Endothelial cell of umbilical vein (primary cell): ENCODE measurements around the gene KIF19. TPM values are rescaled to one million over a fixed set of nuclear protein-coding genes. Genes with fewer than 3 reads are reported as not detected.

ENCODE experiments used
- BruUV-seq: library from RNA; stranded (reverse); fragments of 400-500 nt; replicated peaks from 2 replicates; lab custom pipeline; 2021; lab: Mats Ljungman, UMichigan
- CTCF ChIA-PET: fragments of 300-600, 350-600 bp; sonication (Branson Sonifier 250); formaldehyde crosslinking; loops from one replicate; lab custom pipeline; 2021; ENCODE audit warnings: antibody characterized with exemption, inconsistent platforms; lab: Charles Lee
- POLR2A ChIA-PET: fragments of 300-600, 350-600 bp; sonication (Branson Sonifier 250); formaldehyde crosslinking; loops from one replicate; lab custom pipeline; 2021; ENCODE audit warnings: antibody characterized with exemption, inconsistent platforms; lab: Charles Lee
- DNase-seq: peaks from one replicate; pipeline ENCODE4 v3.0.0-alpha.2; 2011; ENCODE audit warnings: low read depth, low spot score
- FAIRE-seq: peaks from 2 replicates; lab custom pipeline; 2011; peaks lifted over from hg19 to GRCh38; lab: Jason Lieb, UNC
- H2AFZ ChIP-seq: 2 replicates; pipeline ENCODE4 v1.6.0; 2012; ENCODE audit warnings: low read depth, low read length, control low read depth, inconsistent platforms
- H3K27ac ChIP-seq: 2 replicates; pipeline ENCODE4 v1.5.1; 2011; ENCODE audit warnings: low read depth, mild to moderate bottlenecking, control low read depth, low read length, moderate library complexity; ENCODE audit not compliant: insufficient read depth
- H3K27me3 ChIP-seq, 2 experiments: 2 replicates each; pipeline versions ENCODE4 v1.6.0 to v1.6.1; 2011; ENCODE audit warnings: low read length in 2 of 2, mixed read lengths in 1 of 2; ENCODE audit not compliant: control insufficient read depth in 2 of 2, insufficient read depth in 2 of 2
- H3K36me3 ChIP-seq, 2 experiments: 2 replicates in 1 of 2; 3 replicates in 1 of 2; pipeline ENCODE4 v1.5.1; 2011; ENCODE audit warnings: low read length in 2 of 2, mild to moderate bottlenecking in 1 of 2, moderate library complexity in 1 of 2; ENCODE audit not compliant: control insufficient read depth in 2 of 2, insufficient read depth in 2 of 2; ENCODE audit errors: extremely low read depth in 1 of 2
- H3K4me1 ChIP-seq: 3 replicates; pipeline ENCODE4 v1.5.1; 2011; ENCODE audit warnings: mild to moderate bottlenecking, low read length; ENCODE audit not compliant: control insufficient read depth, insufficient read depth; ENCODE audit errors: extremely low read depth
- H3K4me2 ChIP-seq: 2 replicates; pipeline ENCODE4 v1.6.1; 2011; ENCODE audit warnings: low read length, control low read depth, mixed read lengths; ENCODE audit not compliant: insufficient read depth
- H3K4me3 ChIP-seq, 3 experiments: fragments of 200-600 bp in 1 of 3; sonication (generic), shearing (Covaris generic) in 1 of 3; replicated peaks in 1 of 3; 2 replicates each; pipeline ENCODE4 v1.5.1; 2011 to 2016; ENCODE audit warnings: control low read depth in 3 of 3, low read length in 3 of 3, mild to moderate bottlenecking in 2 of 3, inconsistent platforms in 1 of 3, low read depth in 1 of 3, moderate library complexity in 1 of 3; ENCODE audit not compliant: insufficient read depth in 1 of 3
- H3K79me2 ChIP-seq: 2 replicates; pipeline ENCODE4 v1.6.0; 2012; ENCODE audit warnings: low read length, inconsistent platforms; ENCODE audit not compliant: control insufficient read depth, insufficient read depth
- H3K9ac ChIP-seq: replicated peaks from 2 replicates; pipeline ENCODE3; 2011; ENCODE audit warnings: low read length, control low read depth; ENCODE audit not compliant: insufficient read depth; ENCODE audit errors: extremely low read depth
- H3K9me1 ChIP-seq: replicated peaks from 3 replicates; pipeline ENCODE4 v1.6.0; 2011; ENCODE audit warnings: mild to moderate bottlenecking, low read length; ENCODE audit not compliant: control insufficient read depth, insufficient read depth; ENCODE audit errors: extremely low read depth
- H3K9me3 ChIP-seq: replicated peaks from 2 replicates; pipeline ENCODE4 v1.5.1; 2012; ENCODE audit warnings: low read length, inconsistent platforms; ENCODE audit not compliant: control insufficient read depth, insufficient read depth
- H4K20me1 ChIP-seq: replicated peaks from 2 replicates; pipeline ENCODE3; 2011; ENCODE audit warnings: mild to moderate bottlenecking, low read length; ENCODE audit not compliant: control insufficient read depth, insufficient read depth; ENCODE audit errors: extremely low read depth
- EZH2 ChIP-seq: IDR thresholded peaks from 2 replicates; pipeline ENCODE4 v1.6.1; 2012; ENCODE audit warnings: borderline replicate concordance, low read depth, mild to moderate bottlenecking, moderate library complexity, low read length, inconsistent platforms; ENCODE audit not compliant: severe bottlenecking
- FOS ChIP-seq: IDR thresholded peaks from 2 replicates; pipeline ENCODE4 v1.6.1; 2011; ENCODE audit warnings: mild to moderate bottlenecking, low read length, moderate library complexity, borderline replicate concordance; ENCODE audit not compliant: insufficient read depth
- GATA2 ChIP-seq: IDR thresholded peaks from 2 replicates; pipeline ENCODE4 v1.7.0; 2011; ENCODE audit warnings: low read depth, mild to moderate bottlenecking, moderate library complexity, mixed read lengths, low read length; ENCODE audit not compliant: insufficient read length, insufficient read depth
- JUN ChIP-seq: IDR thresholded peaks from 2 replicates; pipeline ENCODE4 v1.6.1; 2011; ENCODE audit warnings: borderline replicate concordance, low read depth; ENCODE audit not compliant: insufficient read length, insufficient read depth
- MYC ChIP-seq: IDR thresholded peaks from one replicate; pipeline ENCODE4 v1.6.1; 2011; ENCODE audit warnings: mild to moderate bottlenecking, low read depth, low read length
- POLR2A ChIP-seq: IDR thresholded peaks from 2 replicates; pipeline ENCODE4 v1.6.1; 2012; ENCODE audit warnings: low read depth, mild to moderate bottlenecking, control low read depth, low read length
- POLR2AphosphoS5 ChIP-seq: IDR thresholded peaks from 2 replicates; pipeline ENCODE4 v1.6.1; 2012; ENCODE audit warnings: low read depth, mild to moderate bottlenecking, control low read depth, low read length, moderate library complexity; ENCODE audit not compliant: insufficient read depth
- dilution Hi-C: fragments of 300-500 bp; cut with MboI; formaldehyde crosslinking; loops from one replicate; pipeline ENCODE4 v1.15.0; 2019; ENCODE audit warnings: low sequenced_read_pairs; ENCODE audit not compliant: extremely low pct_ligation_motif_present
- intact Hi-C: fragments of 100-400 bp; cut with micrococcal nuclease; formaldehyde crosslinking; loops from one replicate; pipeline ENCODE4 v1.10.0; 2022
- polyA plus RNA-seq, 4 experiments: library from polyadenylated mRNA; depleted of rRNA in 3 of 4; stranded (reverse) in 3 of 4; unstranded in 1 of 4; fragments of >200 nt; gene quantifications; 2 replicates each; pipeline versions ENCODE4 v1.2.1 to v1.2.3, GENCODE V29; 2011 to 2012; ENCODE audit warnings: missing spikeins in 1 of 4
- total RNA-seq: library from RNA; stranded (reverse); gene quantifications from 2 replicates; pipeline ENCODE4 v1.2.3, GENCODE V29; 2021
- TF ChIP-seq, protein P1 (sequence below): IDR thresholded peaks from 2 replicates; pipeline ENCODE4 v1.6.1; 2011; ENCODE audit not compliant: insufficient read depth, insufficient read length
- TF ChIP-seq, protein P2 (sequence below), 2 donors: IDR thresholded peaks; 1 replicate in 1 of 2; 2 replicates in 1 of 2; pipeline ENCODE4 v1.5.1; 2011; ENCODE audit warnings: low read length in 2 of 2, mild to moderate bottlenecking in 2 of 2, moderate library complexity in 2 of 2, control low read depth in 1 of 2, inconsistent platforms in 1 of 2, low read depth in 1 of 2; ENCODE audit not compliant: insufficient read depth in 1 of 2; ENCODE audit errors: extremely low read depth in 1 of 2

KIF19 gene
- total and polyA plus RNA-seq, 2 donors (not counting 3 experiments of a cell fraction or from before 2014, with no cell fraction given) = 0.10 to 0.84 TPM

DNA sequence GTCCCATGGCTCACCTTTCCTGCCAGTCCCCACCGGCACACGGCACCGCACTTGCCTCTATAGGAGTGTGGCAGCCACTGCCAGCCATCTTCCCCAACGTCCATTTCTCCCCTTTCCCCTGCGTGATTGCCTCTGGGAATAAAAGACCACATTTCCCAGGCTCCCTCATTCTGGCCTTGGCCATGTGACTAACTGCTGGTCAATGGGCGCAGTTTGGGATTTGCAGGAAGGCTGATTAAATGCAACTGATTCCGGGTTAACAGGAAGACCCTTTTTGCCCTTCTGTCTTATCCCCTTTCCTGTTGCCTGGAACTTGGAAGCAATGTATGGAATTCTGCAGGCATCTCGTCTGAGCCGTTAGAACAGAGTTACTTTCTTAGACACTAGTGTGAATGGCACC lies 32.7 kb downstream of the KIF19 start:
- CTCF ChIA-PET = interaction anchor here (1.6 kb wide), 1 partner anchor 10 kb away, joined by 12 read pairs; the partner anchor contains the start of gene GPR142
- peaks cover 10 to 22% of the 10 kb centered on the region in 2 experiments for H3K27me3 ChIP-seq
- no peaks in the 10 kb centered on the region for H3K9me3 ChIP-seq
- H3K4me2 ChIP-seq = no peak overlapping the region
- no peaks in the 10 kb centered on the region for H3K36me3 ChIP-seq
- no peak overlapping the region for H3K27ac ChIP-seq
- dilution Hi-C loops (no loop called here), intact Hi-C loops (no loop called here)
- no peak overlapping the region for H3K9ac ChIP-seq
- DNase-seq (no peak), FAIRE-seq (no peak)
- no TSS peak for BruUV-seq
- no peaks in the 10 kb centered on the region for H4K20me1 ChIP-seq
- POLR2A ChIA-PET = no interaction called here
- TF ChIP-seq EZH2 (no peak), FOS (no peak), POLR2AphosphoS5 (no peak), POLR2A (no peak), JUN (no peak), GATA2 (no peak), MYC (no peak)
- TF ChIP-seq, protein P1, sequence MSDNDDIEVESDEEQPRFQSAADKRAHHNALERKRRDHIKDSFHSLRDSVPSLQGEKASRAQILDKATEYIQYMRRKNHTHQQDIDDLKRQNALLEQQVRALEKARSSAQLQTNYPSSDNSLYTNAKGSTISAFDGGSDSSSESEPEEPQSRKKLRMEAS = no peak
- TF ChIP-seq, protein P2, sequence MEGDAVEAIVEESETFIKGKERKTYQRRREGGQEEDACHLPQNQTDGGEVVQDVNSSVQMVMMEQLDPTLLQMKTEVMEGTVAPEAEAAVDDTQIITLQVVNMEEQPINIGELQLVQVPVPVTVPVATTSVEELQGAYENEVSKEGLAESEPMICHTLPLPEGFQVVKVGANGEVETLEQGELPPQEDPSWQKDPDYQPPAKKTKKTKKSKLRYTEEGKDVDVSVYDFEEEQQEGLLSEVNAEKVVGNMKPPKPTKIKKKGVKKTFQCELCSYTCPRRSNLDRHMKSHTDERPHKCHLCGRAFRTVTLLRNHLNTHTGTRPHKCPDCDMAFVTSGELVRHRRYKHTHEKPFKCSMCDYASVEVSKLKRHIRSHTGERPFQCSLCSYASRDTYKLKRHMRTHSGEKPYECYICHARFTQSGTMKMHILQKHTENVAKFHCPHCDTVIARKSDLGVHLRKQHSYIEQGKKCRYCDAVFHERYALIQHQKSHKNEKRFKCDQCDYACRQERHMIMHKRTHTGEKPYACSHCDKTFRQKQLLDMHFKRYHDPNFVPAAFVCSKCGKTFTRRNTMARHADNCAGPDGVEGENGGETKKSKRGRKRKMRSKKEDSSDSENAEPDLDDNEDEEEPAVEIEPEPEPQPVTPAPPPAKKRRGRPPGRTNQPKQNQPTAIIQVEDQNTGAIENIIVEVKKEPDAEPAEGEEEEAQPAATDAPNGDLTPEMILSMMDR (IDR thresholded peaks at IDR 0.05; ENCODE audit: extremely low read depth in 1 of 2, insufficient read depth in 1 of 2, low read depth in 1 of 2, low read length in 2 of 2) = no peak
- H3K9me1 ChIP-seq = no peaks in the 10 kb centered on the region
- no peak overlapping the region for H3K4me3 ChIP-seq
- no peaks in the 10 kb centered on the region for H3K4me1 ChIP-seq
- H3K79me2 ChIP-seq = no peaks in the 10 kb centered on the region
- H2AFZ ChIP-seq = no peak overlapping the region
